Kidney epithelial cell (primary cell): ENCODE data around the gene ZDHHC9. TPM values are rescaled to one million over a fixed set of nuclear protein-coding genes. Genes with fewer than 3 reads are reported as not detected.

ENCODE experiments used
- DNase-seq: peaks from one replicate; pipeline ENCODE4 v3.0.0-alpha.2; 2010; ENCODE audit warnings: low read depth
- H3K27me3 ChIP-seq: 2 replicates; pipeline ENCODE4 v1.6.0; 2011; ENCODE audit warnings: low read length; ENCODE audit not compliant: control insufficient read depth, insufficient read depth
- H3K36me3 ChIP-seq: 2 replicates; pipeline ENCODE4 v1.5.1; 2011; ENCODE audit warnings: low read length; ENCODE audit not compliant: control insufficient read depth, insufficient read depth
- H3K4me3 ChIP-seq: 2 replicates; pipeline ENCODE4 v1.5.1; 2011; ENCODE audit warnings: low read depth, mild to moderate bottlenecking, control low read depth, low read length
- total RNA-seq: library from RNA; depleted of rRNA; stranded (reverse); fragments of >200 nt; gene quantifications from 2 replicates; pipeline ENCODE4 v1.2.3, GENCODE V29; 2015
- TF ChIP-seq, protein P1 (sequence below): IDR thresholded peaks from 2 replicates; pipeline ENCODE4 v1.5.1; 2011; ENCODE audit warnings: mild to moderate bottlenecking, moderate library complexity, low read length, control low read depth, inconsistent platforms; ENCODE audit not compliant: insufficient read depth, poor library complexity, severe bottlenecking

Gene ZDHHC9
- total RNA-seq, 1 donor from 2014 or later, result 31.7 TPM

- no peak for DNase-seq
- H3K4me3 ChIP-seq, result no peak overlapping the region
- no peaks in the 10 kb centered on the region for H3K27me3 ChIP-seq
- H3K36me3 ChIP-seq, result no peaks in the 10 kb centered on the region
- TF ChIP-seq, protein P1, sequence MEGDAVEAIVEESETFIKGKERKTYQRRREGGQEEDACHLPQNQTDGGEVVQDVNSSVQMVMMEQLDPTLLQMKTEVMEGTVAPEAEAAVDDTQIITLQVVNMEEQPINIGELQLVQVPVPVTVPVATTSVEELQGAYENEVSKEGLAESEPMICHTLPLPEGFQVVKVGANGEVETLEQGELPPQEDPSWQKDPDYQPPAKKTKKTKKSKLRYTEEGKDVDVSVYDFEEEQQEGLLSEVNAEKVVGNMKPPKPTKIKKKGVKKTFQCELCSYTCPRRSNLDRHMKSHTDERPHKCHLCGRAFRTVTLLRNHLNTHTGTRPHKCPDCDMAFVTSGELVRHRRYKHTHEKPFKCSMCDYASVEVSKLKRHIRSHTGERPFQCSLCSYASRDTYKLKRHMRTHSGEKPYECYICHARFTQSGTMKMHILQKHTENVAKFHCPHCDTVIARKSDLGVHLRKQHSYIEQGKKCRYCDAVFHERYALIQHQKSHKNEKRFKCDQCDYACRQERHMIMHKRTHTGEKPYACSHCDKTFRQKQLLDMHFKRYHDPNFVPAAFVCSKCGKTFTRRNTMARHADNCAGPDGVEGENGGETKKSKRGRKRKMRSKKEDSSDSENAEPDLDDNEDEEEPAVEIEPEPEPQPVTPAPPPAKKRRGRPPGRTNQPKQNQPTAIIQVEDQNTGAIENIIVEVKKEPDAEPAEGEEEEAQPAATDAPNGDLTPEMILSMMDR, result no peak
Observed at GRCh38 chrX:129773649-129774458, 69.8 kb downstream of the ZDHHC9 start.

DNA sequence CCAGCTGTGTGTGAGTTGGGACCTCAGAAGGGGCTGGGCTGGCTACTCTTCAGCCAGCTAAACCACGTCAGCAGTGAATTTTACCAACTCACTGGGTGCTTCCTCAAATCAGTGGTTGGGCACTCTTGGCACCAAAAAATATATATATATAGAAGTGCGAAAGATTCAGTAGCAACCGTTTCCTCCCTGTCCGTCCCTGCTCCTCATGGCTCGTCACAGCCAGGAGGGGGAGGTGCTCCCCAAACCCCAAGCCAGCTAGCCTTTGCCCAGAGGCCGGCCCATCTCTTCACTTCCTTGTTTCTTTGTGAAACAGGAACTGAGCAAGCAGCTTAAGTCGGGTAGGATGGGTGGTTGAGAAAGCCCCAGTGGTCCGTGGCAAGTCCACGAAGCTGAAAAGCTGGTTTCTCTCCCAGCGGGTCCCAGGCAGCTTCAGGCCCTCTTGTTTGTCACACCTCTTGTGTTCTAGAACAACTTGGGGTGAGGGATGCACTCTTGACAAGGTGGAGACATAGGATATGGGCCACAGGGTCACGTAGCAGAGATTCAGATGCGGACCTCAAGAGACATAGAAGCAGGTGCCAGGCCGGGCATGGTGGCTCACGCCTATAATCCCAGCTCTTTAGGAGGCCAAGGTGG, 70.8 kb downstream of the ZDHHC9 start:
- DNase-seq, result no peak
- TF ChIP-seq, protein P1, result no peak
- no peaks in the 10 kb centered on the region for H3K27me3 ChIP-seq

GRCh38 chrX:129771266-129771995, 72.3 kb downstream of the ZDHHC9 start:
- TF ChIP-seq, protein P1, result no peak
- Histone ChIP-seq H3K27me3 (no peaks in the 10 kb centered on the region), H3K4me3 (no peak overlapping the region), H3K36me3 (no peaks in the 10 kb centered on the region)
- DNase-seq, result no peak

More for the DNA sequence above, 70.8 kb downstream of the ZDHHC9 start:
- no peaks in the 10 kb centered on the region for H3K36me3 ChIP-seq
- no peak overlapping the region for H3K4me3 ChIP-seq

GRCh38 chrX:129769467-129770154, 74.1 kb downstream of the ZDHHC9 start:
- Histone ChIP-seq H3K36me3 (no peaks in the 10 kb centered on the region), H3K4me3 (no peak overlapping the region), H3K27me3 (no peaks in the 10 kb centered on the region)
- DNase-seq, result no peak
- TF ChIP-seq, protein P1, result no peak

DNA sequence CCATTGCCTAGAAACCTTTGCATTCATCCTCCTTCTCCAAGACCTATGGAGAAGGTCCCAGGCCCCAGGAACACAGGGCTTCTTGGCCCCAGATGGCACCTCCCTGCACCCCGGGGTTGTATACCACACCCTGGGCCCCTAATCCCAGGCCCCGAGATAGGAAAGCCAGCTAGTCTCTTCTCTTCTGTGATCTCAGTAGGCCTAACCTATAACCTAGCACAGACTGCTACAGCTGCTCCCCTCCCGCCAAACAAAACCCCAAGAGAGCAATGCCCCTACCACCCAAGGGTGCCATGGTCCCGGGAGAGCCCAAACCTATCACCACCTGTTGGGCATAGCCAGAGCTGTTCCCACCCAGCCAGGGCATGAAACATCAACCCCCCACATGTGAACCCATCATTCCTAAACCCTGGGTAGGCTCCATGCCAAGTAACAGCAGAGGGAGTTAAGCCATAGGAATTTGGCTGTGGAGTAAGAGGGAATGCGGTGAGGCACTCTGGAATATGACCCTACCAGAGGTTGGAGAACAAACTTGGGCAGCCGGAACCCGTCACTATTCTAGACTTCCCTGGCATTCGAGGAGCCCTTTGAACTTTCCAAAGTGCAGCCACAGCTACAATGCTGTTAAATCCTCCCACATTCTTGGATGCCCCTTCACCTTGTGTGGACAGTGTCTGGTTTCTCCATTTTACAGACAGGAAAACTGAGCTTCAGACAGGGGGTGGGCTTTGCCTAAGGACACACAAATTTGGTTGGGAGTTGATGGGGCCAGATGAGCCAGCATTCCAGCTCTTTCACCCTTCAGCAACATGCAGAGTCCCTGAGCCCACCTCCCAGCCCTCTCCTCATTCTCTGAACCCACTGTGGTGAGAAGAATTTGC, 74.9 kb downstream of the ZDHHC9 start:
- TF ChIP-seq, protein P1, result no peak
- no peak for DNase-seq
- no peak overlapping the region for H3K4me3 ChIP-seq
- no peaks in the 10 kb centered on the region for H3K36me3 ChIP-seq
- no peaks in the 10 kb centered on the region for H3K27me3 ChIP-seq
